Mucosa of rectum (tissue), 2 donors: ENCODE results near the gene PRKCA.
"Not testable (repeated sequence)": the region's sequence is repeated elsewhere in the genome, so short reads cannot be mapped to it uniquely, and the experiment has no call there.

ENCODE experiments used
- H3K27ac ChIP-seq, 2 donors: one replicate each; pipeline ENCODE4 v1.7.0; 2013; ENCODE audit warnings: inconsistent platforms in 2 of 2, low read depth in 2 of 2, low read length in 2 of 2
- H3K27me3 ChIP-seq, 2 donors: one replicate each; pipeline ENCODE4 v1.7.0; 2013; ENCODE audit warnings: low read length in 2 of 2; ENCODE audit not compliant: control insufficient read depth in 2 of 2, insufficient read depth in 2 of 2
- H3K36me3 ChIP-seq, 2 donors: one replicate each; pipeline ENCODE4 v1.7.0; 2013; ENCODE audit warnings: low read length in 2 of 2; ENCODE audit not compliant: control insufficient read depth in 2 of 2, insufficient read depth in 2 of 2
- H3K4me1 ChIP-seq, 2 donors: one replicate each; pipeline ENCODE4 v1.7.0; 2013; ENCODE audit warnings: low read length in 2 of 2, mild to moderate bottlenecking in 1 of 2; ENCODE audit not compliant: control insufficient read depth in 2 of 2, insufficient read depth in 2 of 2
- H3K4me3 ChIP-seq, 2 donors: one replicate each; pipeline ENCODE4 v1.7.0; 2013; ENCODE audit warnings: low read length in 2 of 2
- H3K9ac ChIP-seq, 2 donors: one replicate each; pipeline ENCODE4 v1.7.0; 2013; ENCODE audit warnings: low read length in 2 of 2, low read depth in 1 of 2, mild to moderate bottlenecking in 1 of 2
- H3K9me3 ChIP-seq, 2 donors: one replicate each; pipeline ENCODE4 v1.7.0; 2013; ENCODE audit warnings: low read length in 2 of 2; ENCODE audit not compliant: control insufficient read depth in 2 of 2
- donor health status: healthy.
- donor health status: Normal muscosa, but diverticular disease.

The PRKCA gene

DNA sequence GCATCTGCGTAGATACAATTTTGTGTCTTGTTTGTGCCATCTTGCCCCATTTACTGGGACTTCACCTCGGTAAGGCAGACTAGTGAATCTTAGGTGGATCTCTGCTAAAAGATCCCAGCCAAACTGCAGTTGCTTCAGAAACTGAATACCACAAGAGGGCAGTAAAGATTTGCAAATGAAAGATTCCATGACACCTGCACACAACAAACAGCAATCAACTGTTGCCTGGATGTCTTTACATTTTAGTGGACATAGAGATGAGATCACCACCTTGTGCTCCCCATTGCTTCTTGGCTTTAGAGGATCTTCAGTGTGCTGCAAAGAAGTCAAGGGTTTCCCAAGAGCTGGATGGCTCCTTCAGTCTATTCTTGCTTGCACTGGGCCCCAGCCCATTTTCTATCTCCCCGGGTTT is 413.3 kb downstream of the PRKCA start:
- Histone ChIP-seq H3K4me1 (peaks cover 26 to 46% of the 10 kb centered on the region in 2 donors), H3K27me3 (no peaks in the 10 kb centered on the region), H3K4me3 (peak overlapping the region in 1 of 2 donors; percentile 44), H3K27ac (peak overlapping the region; percentile 84 to 90), H3K9ac (peak overlapping the region in 1 of 2 donors; percentile 60), H3K36me3 (no peaks in the 10 kb centered on the region), H3K9me3 (no peaks in the 10 kb centered on the region)

DNA sequence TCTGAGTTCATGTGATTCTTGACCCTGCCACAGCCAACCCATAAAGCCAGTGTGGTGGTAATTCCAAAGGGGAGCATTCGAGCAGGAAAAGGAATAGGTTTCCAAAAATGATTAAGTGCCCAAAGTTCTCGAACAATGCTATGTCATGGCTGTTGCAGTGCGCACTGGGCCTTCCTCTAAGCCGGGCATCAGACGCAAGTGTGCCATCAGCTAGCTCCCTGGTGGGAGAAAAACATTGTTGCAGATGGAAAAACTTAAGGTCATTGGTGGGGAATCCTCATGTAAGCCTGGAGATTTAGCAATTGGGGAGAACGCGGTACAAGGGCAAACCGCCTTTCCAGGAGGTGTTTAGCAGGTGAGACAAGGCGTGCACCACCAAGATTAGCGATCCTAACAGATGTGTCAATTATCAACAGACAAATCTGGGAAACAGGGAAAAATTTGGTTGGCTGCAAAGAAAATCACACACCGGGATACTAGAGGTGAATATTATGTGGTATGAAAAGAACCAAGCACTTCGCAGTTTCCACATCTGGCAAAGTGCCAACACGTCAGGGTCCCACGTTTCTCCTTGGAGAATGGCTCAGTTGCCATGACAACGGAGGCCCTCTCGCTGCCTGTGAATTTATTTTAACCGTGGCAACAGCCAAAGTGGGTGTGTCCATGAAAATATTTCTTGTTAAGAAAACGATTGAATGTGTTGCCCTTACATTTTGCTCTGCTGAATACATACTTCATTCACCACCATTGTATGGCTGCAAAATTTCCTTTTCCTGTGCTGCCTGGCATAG is 414.0 kb downstream of the PRKCA start:
- peak overlapping the region in 1 of 2 donors; percentile 84 for H3K27ac ChIP-seq
- H3K9me3 ChIP-seq = no peaks in the 10 kb centered on the region
- no peaks in the 10 kb centered on the region for H3K36me3 ChIP-seq
- no peaks in the 10 kb centered on the region for H3K27me3 ChIP-seq
- no peak overlapping the region for H3K9ac ChIP-seq
- no peak overlapping the region for H3K4me3 ChIP-seq
- peaks cover 26 to 41% of the 10 kb centered on the region in 2 donors for H3K4me1 ChIP-seq

DNA sequence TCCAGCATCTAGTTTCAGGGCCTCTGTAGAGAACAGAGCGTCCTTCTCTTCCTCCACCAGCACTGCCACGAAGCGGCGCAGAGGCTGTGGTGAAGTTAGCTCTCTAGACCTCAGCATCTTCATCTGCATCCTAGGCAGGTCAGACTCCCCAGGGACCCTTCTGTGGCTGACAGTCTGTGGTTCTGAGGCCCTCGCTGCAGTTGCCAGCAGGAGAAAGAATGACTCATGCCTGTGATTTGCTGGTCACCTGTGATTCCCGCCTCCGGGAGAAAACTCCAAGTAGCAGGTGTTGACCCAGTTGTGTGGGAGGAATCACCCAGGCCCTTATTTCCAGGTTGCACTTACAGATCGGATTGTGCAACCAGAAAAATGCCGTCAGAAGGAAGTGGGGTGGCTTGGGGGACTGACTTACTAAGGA is 415.2 kb downstream of the PRKCA start:
- no peaks in the 10 kb centered on the region for H3K9me3 ChIP-seq
- peaks cover 19 to 31% of the 10 kb centered on the region in 2 donors for H3K4me1 ChIP-seq
- H3K27me3 ChIP-seq = no peaks in the 10 kb centered on the region
- no peaks in the 10 kb centered on the region for H3K36me3 ChIP-seq
- H3K9ac ChIP-seq = no peak overlapping the region
- H3K27ac ChIP-seq = no peak overlapping the region
- H3K4me3 ChIP-seq = no peak overlapping the region

DNA sequence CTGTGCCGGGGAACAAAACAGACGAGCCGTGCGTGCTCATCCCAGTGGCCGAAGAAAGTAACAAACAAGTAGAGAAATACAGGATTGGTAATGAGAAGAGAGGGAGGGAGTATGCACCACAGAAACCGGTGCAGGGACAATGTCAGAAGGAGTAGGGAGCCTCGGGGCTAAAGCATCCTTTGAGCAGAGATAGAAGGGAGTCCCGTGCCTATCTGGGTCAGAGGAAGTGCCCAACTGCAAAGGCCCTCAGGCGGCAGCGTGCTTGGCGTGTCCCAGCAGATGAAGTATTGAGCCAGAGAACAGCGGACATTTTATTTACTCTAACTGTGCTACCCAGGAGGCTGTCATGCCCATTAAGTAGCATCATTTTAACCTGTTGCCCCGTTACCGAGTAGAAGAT is 417.6 kb downstream of the PRKCA start:
- peaks cover 12 to 22% of the 10 kb centered on the region in 2 donors for H3K4me1 ChIP-seq
- no peaks in the 10 kb centered on the region for H3K27me3 ChIP-seq
- H3K9me3 ChIP-seq = no peaks in the 10 kb centered on the region
- H3K36me3 ChIP-seq = no peaks in the 10 kb centered on the region
- H3K4me3 ChIP-seq = no peak overlapping the region
- no peak overlapping the region for H3K9ac ChIP-seq
- no peak overlapping the region for H3K27ac ChIP-seq

DNA sequence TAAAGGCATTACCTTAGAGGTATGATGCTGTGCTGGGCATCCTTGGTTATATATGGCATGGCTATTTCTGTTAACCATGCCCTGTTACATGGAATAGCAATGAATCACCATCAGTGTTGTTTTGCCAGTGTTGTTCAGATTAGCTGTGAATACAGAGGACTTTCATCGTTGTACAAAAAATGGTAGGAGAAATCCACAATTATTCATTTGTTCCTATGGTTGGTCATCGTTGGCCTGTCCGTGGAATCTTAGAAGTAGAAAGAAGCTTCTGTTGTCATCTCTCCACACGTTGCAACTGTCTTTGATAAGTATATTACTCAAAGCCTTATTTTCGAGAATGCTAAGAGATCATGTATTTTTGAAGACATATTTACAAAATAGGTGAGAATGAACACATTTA is 418.2 kb downstream of the PRKCA start:
- Histone ChIP-seq H3K4me1 (peaks cover 13 to 21% of the 10 kb centered on the region in 2 donors), H3K36me3 (no peaks in the 10 kb centered on the region), H3K27me3 (no peaks in the 10 kb centered on the region), H3K27ac (no peak overlapping the region), H3K4me3 (no peak overlapping the region), H3K9me3 (no peaks in the 10 kb centered on the region), H3K9ac (no peak overlapping the region)

DNA sequence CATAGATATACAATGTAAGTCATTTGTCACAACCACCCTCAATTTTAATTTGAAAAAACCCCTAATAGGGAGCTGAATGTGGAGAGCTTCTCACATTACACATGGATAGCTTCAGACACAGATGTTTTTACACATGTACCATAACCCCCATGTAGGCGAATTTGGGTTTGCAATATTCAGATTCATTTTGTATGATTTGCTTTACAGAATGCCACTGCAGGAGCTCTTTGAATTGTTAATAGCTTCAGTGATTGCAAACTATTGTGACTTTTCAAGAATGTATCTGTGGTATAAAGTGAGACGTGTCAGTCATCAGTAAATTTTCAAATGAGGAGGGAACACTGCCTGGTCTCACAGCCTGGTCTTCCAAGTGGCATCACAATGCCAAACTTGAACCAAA is 419.9 kb downstream of the PRKCA start:
- Histone ChIP-seq H3K36me3 (no peaks in the 10 kb centered on the region), H3K27me3 (no peaks in the 10 kb centered on the region), H3K4me1 (peaks cover 18 to 19% of the 10 kb centered on the region in 2 donors), H3K27ac (no peak overlapping the region), H3K9me3 (no peaks in the 10 kb centered on the region), H3K9ac (no peak overlapping the region), H3K4me3 (no peak overlapping the region)

DNA sequence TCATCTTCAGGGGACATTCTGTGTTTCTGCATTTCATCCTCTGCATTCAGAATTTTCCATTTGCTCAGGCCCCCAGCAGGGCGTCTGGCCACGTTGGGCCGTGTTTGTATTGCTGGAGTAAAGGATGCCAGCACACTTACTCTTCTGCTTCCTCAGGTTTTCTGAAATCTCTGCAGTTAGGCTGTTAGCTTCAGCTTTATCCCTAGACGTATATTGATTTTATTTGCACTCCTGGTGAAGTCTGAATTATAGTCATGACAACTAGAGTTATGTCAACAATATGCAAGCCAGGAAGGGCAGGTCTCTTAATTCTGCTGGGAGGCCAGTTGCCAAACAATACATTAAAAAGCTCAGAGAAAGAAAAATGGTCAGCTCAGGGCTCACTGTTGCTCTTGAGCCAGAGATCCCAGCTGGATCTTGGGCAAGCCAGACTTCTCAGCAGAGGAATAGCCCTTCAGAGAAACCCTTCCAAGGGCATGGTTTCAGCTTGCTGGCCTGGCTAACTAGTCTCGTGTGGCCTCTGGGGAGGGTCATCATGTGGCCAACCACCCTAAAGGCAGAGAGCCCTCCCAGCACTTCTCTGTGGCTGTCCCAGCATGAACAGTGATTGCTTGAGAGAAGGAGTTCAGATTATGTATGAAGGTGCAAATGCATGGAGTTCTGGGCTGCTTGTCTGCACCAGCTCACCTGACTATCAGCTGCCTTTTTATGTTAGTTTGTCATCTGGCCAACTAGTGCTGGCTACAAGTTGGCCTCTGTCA is 422.3 kb downstream of the PRKCA start:
- H3K27ac ChIP-seq = peak overlapping the region; percentile 58 to 64
- no peaks in the 10 kb centered on the region for H3K9me3 ChIP-seq
- no peaks in the 10 kb centered on the region for H3K27me3 ChIP-seq
- peak overlapping the region in 1 of 2 donors; percentile 14 for H3K4me3 ChIP-seq
- H3K36me3 ChIP-seq = no peaks in the 10 kb centered on the region
- peaks cover 19 to 25% of the 10 kb centered on the region in 2 donors for H3K4me1 ChIP-seq
- H3K9ac ChIP-seq = peak overlapping the region in 1 of 2 donors; percentile 3

DNA sequence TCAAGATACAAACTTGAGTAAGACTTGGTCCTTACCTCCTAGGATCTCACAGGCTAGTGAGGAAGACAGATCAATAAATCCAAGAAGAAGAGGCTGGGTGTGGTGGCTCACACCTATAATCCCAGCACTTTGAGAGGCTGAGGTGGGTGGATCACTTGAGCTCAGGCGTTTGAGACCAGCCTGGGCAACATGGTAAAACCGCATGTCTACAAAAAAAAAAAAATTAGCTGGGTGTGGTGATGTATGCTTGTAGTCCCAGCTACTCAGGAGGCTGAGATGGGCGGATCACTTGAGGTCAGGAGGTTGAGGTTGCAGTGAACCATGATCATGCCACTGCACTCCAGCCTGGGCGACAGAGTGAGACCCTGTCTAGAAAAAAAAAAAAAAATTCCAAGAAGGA is 423.0 kb downstream of the PRKCA start:
- peak overlapping the region in 1 of 2 donors; percentile 64 for H3K27ac ChIP-seq
- H3K4me1 ChIP-seq = peaks cover 19 to 25% of the 10 kb centered on the region in 2 donors
- H3K27me3 ChIP-seq, H3K9ac ChIP-seq, H3K4me3 ChIP-seq, H3K9me3 ChIP-seq, H3K36me3 ChIP-seq: not testable (repeated sequence)

DNA sequence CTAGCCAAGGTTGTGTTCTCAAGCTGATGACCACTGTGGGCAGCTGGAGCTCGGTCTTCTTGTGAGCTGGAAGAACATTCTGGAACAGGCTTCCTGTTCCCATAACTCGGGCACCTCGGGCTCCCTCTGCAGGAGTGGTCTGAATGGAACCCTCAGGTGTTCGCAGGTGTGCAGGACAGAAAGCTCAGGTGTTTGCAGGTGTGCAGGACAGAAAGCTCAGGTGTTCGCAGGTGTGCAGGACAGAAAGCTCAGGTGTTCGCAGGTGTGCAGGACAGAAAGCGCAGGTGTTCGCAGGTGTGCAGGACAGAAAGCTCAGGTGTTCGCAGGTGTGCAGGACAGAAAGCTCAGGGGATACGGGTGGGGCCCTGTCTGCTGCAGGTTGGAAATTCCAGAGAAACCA is 423.5 kb downstream of the PRKCA start:
- no peaks in the 10 kb centered on the region for H3K36me3 ChIP-seq
- no peak overlapping the region for H3K4me3 ChIP-seq
- peaks cover 19 to 25% of the 10 kb centered on the region in 2 donors for H3K4me1 ChIP-seq
- H3K27me3 ChIP-seq = no peaks in the 10 kb centered on the region
- H3K9ac ChIP-seq = no peak overlapping the region
- no peak overlapping the region for H3K27ac ChIP-seq
- H3K9me3 ChIP-seq = no peaks in the 10 kb centered on the region

DNA sequence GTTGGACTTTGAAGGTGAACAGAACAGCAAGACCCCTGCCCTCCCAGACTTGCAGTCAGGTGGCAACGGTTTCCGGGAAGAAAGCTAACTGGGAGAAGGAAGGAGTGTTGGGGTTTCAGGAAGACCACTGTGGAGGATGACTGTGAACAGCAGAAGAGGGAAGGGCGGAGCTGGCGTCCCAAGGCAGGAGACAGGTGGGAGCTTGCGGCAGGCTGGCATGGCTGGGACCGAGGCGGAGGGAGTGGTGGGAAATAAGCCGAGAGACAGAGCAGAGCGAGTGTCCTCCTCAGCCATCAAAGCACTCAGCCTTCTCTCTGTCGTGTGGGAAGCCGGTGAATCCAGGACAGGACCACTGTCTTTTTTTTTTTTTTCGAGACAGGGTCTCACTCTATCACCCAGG is 424.0 kb downstream of the PRKCA start:
- H3K4me3 ChIP-seq = no peak overlapping the region
- H3K36me3 ChIP-seq = no peaks in the 10 kb centered on the region
- H3K4me1 ChIP-seq = peaks cover 19 to 25% of the 10 kb centered on the region in 2 donors
- no peaks in the 10 kb centered on the region for H3K27me3 ChIP-seq
- no peak overlapping the region for H3K27ac ChIP-seq
- no peak overlapping the region for H3K9ac ChIP-seq
- no peaks in the 10 kb centered on the region for H3K9me3 ChIP-seq
